ENCODE results near the gene AHI1.

Gene AHI1

DNA sequence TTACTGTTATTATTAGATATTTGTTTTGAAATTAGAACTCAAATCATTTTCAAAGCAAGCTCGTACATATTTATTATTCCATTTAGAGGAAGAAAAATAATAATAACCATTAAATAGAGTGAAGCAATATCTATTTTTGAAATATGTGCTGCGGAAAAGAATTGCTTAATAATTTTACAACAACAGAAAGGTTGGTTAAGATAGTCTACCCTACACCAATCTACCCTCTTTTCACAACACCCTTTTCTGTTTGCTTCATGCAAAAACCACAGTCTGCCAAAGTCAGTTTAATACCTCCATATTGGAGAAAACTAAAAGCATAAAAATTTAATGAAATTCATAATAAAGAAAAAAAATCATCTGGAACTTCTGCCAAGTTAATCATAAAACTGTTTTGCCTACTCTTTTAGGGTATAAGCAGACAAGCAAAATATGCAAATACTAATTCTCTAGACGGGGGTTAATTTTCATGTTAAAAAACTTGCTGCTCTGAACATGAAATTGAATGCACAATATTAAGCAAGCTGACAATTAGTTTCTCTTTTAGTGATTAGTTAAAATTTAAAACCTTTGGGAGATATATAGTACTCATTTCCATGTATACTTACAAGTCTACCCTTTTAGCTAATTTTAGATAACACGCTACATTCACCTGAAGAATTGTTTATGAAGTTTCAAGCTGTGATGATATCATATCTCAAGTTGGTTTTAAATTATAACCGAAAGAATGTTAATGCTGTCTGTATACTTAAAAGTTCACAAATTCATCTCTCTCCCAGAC lies 100.2 kb downstream of the AHI1 start:
- TF ChIP-seq, protein P1, sequence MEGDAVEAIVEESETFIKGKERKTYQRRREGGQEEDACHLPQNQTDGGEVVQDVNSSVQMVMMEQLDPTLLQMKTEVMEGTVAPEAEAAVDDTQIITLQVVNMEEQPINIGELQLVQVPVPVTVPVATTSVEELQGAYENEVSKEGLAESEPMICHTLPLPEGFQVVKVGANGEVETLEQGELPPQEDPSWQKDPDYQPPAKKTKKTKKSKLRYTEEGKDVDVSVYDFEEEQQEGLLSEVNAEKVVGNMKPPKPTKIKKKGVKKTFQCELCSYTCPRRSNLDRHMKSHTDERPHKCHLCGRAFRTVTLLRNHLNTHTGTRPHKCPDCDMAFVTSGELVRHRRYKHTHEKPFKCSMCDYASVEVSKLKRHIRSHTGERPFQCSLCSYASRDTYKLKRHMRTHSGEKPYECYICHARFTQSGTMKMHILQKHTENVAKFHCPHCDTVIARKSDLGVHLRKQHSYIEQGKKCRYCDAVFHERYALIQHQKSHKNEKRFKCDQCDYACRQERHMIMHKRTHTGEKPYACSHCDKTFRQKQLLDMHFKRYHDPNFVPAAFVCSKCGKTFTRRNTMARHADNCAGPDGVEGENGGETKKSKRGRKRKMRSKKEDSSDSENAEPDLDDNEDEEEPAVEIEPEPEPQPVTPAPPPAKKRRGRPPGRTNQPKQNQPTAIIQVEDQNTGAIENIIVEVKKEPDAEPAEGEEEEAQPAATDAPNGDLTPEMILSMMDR (IDR thresholded peaks at IDR 0.05): no peak

DNA sequence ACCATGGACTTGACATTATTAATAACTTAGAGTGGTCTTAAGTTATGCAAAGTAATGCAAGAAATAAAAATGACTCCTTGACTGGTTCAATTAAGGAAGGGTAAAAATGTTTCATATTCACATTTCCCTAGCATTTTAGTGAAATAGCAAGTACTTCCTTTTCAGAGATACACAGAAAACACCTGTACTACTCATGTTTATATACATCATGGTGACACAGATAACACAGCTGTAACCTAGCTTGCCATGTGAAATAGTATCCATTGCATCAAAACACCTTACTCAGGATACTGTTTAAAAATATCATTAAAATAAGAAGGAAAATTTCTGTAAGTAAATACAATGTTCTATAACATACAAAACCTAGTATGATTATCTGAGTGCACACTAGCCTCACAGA lies 102.4 kb downstream of the AHI1 start:
- TF ChIP-seq, protein P1 (IDR thresholded peaks at IDR 0.05): no peak

DNA sequence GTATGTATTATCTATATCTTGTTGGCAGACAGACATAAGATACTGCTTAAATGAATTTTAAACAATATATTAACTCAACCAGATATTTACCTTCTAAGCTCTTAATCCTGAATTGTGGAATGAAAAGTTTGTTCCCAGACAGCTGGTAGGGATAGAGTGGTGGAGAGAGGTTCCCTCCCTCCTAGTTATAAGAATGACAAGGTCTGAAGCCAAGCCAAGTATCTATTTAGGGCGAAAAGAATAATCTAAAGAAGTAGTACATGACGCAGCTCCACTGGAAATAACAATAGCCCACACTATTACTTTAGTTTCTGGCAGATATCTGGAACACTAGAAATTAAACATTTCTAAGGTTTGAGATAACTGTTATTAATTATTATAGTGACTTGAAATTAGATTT lies 104.3 kb downstream of the AHI1 start:
- TF ChIP-seq, protein P1 (IDR thresholded peaks at IDR 0.05): no peak

GRCh38 chr6:135390458-135390857 lies 107.1 kb downstream of the AHI1 start:
- TF ChIP-seq, protein P1 (IDR thresholded peaks at IDR 0.05): no peak

DNA sequence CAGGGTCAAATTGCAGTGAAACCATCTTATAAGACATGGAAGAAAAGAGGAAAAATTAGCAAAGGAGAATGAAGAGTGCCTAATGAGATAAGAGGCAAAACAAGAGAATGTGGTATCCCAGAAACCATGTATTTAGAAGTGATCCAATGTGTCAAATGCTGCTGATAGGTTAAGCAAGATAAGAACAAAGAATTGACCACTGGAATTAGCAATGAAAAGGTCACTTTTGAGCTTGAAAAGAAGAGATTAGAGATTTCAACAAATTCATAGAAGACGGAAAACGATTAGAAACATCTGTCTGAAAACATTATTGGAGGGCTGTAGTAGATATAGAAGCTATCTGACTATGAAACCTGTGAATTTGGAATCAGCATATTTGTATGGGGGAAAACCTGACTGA lies 112.2 kb downstream of the AHI1 start:
- TF ChIP-seq, protein P1 (IDR thresholded peaks at IDR 0.05): no peak

DNA sequence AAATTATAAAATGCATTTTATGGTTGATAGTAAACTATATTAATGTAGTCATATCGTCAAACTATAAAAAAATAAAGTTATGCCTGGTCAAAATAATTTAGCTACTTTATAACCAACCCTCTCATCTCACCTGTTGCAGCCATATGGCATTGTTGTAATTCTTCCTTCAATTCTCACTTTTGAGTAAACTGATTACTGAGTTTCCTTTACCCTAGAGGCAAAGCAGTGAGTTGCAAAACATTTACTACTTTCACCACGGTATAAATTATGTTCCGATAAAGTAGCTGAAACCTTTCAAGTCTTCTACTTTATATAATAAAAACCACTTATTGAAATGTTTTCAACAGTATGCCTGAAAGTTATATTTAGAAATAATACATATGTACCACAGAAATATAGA lies 113.8 kb downstream of the AHI1 start:
- TF ChIP-seq, protein P1 (IDR thresholded peaks at IDR 0.05): no peak

GRCh38 chr6:135383301-135383700 lies 114.2 kb downstream of the AHI1 start:
- TF ChIP-seq, protein P1 (IDR thresholded peaks at IDR 0.05): no peak

Measured in LNCAP (cell line).